ENCODE results near the gene PIAS3.

- no peak for TF ChIP-seq POLR2A (IDR thresholded peaks at IDR 0.05)
- TF ChIP-seq, protein P1, sequence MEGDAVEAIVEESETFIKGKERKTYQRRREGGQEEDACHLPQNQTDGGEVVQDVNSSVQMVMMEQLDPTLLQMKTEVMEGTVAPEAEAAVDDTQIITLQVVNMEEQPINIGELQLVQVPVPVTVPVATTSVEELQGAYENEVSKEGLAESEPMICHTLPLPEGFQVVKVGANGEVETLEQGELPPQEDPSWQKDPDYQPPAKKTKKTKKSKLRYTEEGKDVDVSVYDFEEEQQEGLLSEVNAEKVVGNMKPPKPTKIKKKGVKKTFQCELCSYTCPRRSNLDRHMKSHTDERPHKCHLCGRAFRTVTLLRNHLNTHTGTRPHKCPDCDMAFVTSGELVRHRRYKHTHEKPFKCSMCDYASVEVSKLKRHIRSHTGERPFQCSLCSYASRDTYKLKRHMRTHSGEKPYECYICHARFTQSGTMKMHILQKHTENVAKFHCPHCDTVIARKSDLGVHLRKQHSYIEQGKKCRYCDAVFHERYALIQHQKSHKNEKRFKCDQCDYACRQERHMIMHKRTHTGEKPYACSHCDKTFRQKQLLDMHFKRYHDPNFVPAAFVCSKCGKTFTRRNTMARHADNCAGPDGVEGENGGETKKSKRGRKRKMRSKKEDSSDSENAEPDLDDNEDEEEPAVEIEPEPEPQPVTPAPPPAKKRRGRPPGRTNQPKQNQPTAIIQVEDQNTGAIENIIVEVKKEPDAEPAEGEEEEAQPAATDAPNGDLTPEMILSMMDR (IDR thresholded peaks at IDR 0.05) = no peak
Measured at GRCh38 chr1:145878724-145879123, 19.8 kb upstream of the PIAS3 start.

Data from uterus (tissue), 2 donors.